ENCODE data around the gene MRAP2. TPM values are rescaled to one million over a fixed set of nuclear protein-coding genes. Genes with fewer than 3 reads are reported as not detected.
A peak's percentile ranks its signal among the peaks of the same experiment; 100 is the strongest.
"Not testable (repeated sequence)": the region's sequence is repeated elsewhere in the genome, so short reads cannot be mapped to it uniquely, and the experiment has no call there.

The MRAP2 gene
- total RNA-seq, 2 donors from 2014 or later: 8.5 to 9.2 TPM

DNA sequence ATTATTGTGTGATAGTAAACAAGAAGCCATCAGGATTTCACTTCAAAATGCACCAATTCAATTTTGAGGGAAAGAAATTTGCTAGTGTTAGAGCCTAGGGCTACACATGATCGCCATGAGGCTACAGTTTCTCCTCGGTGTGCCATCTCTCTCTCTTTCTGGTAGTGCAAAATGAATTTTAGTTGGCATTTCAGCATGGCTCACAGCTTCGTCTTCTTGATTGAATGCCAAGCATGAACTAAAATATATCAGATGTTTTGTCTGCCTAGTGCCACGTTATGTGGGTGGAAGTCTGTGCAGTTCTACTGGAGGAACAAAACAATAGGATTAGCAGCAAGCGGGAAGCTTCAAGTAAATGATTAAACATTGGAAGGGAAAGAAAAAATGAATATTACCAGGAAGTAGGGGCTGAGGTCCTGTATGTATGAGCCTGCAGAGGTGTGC is 6.8 kb upstream of the MRAP2 start:
- ATAC-seq (peak; percentile 79), DNase-seq (peak in 1 of 2 donors; percentile 20)
- intact Hi-C loops (cut with DNase I, micrococcal nuclease): no loop called here

GRCh38 chr6:84027340-84028181 is 6.0 kb upstream of the MRAP2 start:
- DNase-seq (peak; percentile 59 to 63), ATAC-seq (peak; percentile 75)
- intact Hi-C loops (cut with DNase I, micrococcal nuclease): no loop called here

DNA sequence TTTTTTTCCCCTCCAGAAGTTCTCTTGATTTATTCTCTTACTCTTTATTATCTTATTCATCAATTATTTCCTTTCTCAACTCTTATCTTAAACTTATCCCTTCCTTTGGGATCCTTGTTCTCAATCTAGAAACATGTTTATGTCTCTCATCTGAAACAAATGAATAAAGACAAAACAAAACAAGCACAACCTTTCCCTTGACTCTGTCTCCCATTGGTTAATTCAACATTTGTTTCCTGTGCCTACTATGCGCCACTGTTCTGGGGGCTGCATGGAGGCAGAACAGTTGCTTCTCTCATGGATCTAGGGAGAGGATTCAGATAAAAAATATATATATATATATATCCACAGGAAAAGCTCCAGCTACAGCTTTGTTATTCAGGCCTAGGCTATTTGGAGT is 5.2 kb upstream of the MRAP2 start:
- ATAC-seq (no peak), DNase-seq (no peak)
- intact Hi-C loops (cut with DNase I, micrococcal nuclease): no loop called here

GRCh38 chr6:84032000-84032399 is 1.6 kb upstream of the MRAP2 start:
- intact Hi-C loops (cut with DNase I, micrococcal nuclease); DNase-seq; ATAC-seq: not testable (repeated sequence)

- no peak for DNase-seq
- intact Hi-C loops (cut with DNase I, micrococcal nuclease): no loop called here
- no peak for ATAC-seq
These were observed 1.9 kb downstream of the MRAP2 start for GRCh38 chr6:84035484-84035883.

DNA sequence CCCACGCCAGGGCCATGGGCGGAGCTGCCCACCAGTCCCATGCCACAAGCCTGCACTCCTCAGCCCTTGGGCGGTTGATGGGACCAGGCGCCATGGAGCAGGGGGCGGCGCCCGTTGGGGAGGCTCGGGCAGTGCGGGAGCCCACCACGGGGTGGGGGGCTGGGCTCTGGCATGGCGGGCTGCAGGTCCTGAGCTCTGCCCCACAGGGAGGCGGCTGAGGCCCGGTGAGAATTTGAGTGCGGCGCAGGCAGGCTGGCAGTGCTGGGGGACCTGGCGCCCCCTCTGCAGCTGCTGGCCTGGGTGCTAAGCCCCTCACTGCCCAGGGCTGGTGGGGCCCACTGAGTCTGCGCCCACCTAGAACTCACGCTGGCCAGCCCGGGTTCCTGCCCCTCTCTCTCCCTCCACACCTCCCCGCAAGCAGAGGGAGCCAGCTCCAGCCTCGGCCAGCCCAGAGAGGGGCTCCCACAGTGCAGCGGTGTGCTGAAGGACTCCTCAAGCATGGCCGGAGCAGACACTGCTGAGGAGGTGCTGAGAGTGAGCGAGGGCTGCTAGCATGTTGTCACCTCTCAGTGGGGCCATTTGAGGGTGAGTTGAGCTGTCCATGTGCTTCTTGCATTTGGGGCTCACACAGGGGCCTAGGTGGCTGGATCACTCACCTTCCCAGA is 4.0 kb downstream of the MRAP2 start:
- intact Hi-C loops (cut with DNase I, micrococcal nuclease): no loop called here
- ATAC-seq (no peak), DNase-seq (no peak)

GRCh38 chr6:84042603-84043002 is 9.0 kb downstream of the MRAP2 start:
- DNase-seq: no peak
- no peak for ATAC-seq
- intact Hi-C loops (cut with DNase I, micrococcal nuclease): no loop called here

- intact Hi-C loops (cut with DNase I, micrococcal nuclease): no loop called here
- DNase-seq (no peak), ATAC-seq (no peak)
These were observed 10.0 kb downstream of the MRAP2 start for GRCh38 chr6:84043555-84043954.

DNA sequence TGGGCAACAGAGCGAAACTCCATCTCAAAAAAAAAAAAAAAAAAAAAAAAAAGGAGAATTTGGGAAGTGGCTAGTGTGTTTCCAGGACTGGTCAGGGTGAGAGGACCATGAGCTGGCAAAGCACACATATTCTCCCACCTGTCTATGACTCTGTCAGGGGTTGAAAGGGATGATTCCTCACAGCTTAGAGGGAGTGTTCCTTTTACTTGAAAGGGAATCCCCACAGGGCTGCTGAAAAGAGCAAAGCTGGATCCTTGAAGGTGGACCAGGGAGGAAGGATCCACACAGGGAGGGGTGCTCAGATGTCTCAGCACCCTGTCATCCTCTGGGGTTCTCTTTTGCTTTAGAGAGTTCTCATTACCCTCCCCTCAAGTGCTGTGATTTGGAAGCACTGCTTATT is 13.2 kb downstream of the MRAP2 start:
- intact Hi-C loops (cut with DNase I, micrococcal nuclease): no loop called here
- DNase-seq (no peak), ATAC-seq (no peak)

DNA sequence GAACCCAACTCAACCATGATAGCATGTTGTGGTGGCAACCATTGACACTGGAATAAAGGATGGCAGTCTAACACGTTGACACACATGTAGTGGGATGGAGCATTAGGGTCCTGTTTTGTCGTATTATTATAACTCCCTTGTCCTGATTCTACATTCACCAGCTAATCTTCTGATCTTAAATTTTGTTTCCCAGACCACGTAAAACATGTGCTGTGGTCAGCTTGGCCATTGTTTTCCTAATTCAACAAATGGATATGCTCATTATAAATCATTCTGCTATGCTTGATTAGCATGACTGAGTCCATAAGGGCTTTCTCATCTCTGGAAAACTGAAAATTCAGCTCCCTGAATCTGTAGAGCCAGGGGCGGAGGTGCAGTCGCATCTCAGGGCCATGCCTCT is 15.0 kb downstream of the MRAP2 start:
- no peak for ATAC-seq
- DNase-seq: no peak
- intact Hi-C loops (cut with DNase I, micrococcal nuclease): no loop called here

GRCh38 chr6:84050408-84050807 is 16.8 kb downstream of the MRAP2 start:
- no peak for ATAC-seq
- intact Hi-C loops (cut with DNase I, micrococcal nuclease): no loop called here

DNA sequence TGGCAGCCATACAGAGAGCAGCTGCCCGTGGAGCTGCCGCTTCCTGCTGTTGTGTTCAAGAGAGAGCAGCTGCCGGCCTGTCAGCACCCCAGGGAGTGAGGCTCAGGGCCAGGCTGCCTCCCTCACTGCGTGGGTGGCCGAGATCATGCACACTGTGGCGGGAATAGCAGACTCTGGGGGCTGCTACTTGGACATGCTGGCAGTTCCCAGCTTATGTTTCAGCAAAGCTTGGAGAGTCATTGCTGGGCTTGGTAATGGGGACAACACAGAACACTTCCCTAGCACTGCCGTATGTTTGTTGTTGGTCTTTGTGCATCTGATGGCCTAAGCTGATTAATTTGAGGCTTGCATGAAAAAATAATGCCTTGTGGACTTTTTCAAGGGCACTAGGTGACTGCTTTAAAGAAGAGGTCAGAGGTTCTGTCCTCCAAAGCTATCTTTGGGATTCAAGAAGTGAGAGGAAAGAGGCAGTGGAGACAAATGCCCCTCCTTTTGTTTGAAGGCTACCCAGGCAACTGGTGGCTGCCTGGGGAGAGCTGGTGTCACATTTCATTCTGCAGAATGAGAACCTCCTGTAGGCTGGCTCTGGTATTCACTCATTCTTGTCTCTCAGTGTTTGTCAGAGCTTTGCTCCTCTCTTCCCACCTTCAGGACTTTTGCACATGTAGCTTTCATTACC is 18.8 kb downstream of the MRAP2 start:
- DNase-seq: peak in 1 of 2 donors; percentile 13
- intact Hi-C loops (cut with DNase I, micrococcal nuclease): no loop called here
- no peak for ATAC-seq

More at GRCh38 chr6:84050408-84050807, 16.8 kb downstream of the MRAP2 start:
- no peak for DNase-seq

- intact Hi-C loops (cut with DNase I, micrococcal nuclease): no loop called here
- ATAC-seq: no peak
- DNase-seq: no peak
These were observed 19.3 kb downstream of the MRAP2 start for GRCh38 chr6:84052883-84053241.

DNA sequence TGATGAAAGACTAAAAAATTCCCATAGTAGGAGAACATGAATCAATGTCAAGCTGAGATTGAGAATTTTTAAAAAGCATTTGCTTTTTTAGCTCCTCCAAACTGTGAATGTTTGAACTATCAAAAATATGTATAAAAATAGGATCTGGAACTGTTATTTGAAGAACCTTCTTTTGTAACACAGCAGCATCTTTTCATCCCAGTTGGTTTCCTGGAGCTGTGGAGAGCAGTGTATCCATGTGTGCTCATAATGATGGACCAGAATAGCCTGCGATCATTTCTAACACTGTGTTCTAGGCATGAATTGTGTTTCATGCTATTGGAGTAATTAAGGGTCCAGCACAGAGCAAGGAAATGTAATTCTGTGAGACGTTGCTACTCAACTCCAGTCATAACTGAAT is 22.1 kb downstream of the MRAP2 start:
- ATAC-seq (no peak), DNase-seq (no peak)
- intact Hi-C loops (cut with DNase I, micrococcal nuclease): no loop called here

DNA sequence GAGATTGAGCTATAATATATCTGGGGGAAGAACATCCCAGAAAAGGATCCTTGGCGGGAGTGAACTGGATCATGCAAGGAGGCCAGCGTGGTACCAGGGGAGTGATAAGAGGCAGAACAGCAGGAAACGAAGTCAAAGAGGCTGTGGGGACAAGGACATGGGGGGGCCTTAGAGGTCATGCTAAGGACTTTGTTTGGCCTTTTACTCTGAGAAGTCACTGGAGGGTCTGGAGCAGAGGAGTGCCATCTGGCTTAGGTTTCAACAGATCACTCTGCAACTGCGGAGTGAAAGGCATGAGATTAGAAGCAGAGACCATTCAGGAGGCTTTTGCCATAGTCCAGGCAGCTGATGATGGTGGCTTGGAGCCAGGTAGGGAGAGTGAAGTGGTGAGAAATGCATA is 24.3 kb downstream of the MRAP2 start:
- intact Hi-C loops (cut with DNase I, micrococcal nuclease): no loop called here
- DNase-seq (no peak), ATAC-seq (no peak)

DNA sequence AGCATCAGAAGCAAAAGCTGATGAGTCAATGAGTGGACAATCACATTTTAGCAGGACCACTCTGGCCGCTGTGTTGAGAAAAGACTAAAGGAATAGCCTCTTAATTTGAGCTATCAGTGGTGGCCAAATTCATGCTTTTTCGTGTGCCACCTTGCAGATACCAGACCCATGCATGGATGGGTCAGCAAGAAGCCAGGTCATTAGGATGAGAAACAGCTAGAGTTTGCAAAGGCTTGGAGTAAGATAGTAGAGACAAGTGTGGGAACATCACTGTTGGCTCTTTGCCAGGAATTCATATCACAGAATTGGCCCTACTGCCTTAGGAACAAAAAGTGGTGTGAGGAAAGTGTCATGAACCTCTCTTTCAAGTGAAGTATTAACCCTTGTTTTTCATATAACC is 25.5 kb downstream of the MRAP2 start:
- DNase-seq: no peak
- no peak for ATAC-seq
- intact Hi-C loops (cut with DNase I, micrococcal nuclease): no loop called here

DNA sequence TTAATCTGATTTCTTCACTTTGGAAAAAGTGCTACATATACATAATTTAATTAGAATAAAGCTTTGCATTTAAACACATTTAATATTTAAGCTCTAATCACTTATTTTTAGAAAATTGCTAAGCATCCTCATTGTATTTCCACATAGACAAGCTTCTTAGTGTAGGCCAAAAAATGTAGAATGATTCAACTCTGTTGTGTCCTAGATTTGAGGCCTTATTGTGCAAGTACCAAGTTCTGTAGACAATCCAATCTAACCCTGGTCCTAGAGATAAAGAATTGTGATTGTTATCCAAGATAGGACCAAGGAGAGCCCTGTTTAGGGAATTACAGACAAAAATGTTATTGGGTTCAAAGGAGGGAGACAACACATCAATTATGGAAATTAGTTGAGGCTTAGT is 27.6 kb downstream of the MRAP2 start:
- intact Hi-C loops (cut with DNase I, micrococcal nuclease): no loop called here
- ATAC-seq: no peak
- DNase-seq: no peak

DNA sequence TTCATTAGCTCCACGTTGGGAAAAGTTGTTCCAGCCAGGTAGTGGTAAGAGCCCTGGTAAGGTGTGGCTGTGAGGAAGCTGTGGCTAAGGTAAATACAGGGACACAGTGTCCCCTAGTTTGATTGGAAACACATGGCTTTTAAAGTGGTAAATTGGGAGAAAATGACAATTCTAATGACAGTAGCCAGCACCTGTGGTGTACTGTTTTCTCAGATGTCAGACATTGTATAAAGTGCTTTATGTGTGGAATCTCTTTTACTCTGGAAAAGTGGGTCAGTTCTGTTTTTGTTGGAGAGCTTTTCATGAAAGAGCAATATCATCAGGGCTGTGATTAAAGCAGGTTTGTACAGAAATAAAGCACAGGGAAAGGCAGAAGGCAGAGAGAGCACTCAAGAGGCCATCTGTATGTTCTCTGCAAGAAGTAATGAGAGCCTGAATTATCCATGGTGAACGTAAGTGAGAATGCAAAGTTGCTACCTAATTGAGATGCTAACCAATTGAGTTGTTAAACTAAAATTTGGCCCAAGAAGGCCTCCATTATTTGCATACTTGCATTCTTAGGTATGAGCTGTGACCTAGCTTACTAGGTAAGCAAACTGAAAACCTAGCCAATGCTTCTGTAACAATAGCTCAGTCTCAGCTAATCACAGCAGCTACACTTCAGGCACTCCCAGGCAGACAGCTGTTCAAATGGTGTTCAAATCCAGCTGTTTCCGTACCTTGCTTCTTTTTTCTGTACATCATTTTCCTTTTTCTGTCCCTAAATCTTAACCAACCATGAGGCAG is 28.2 kb downstream of the MRAP2 start:
- no peak for ATAC-seq
- intact Hi-C loops (cut with DNase I, micrococcal nuclease): no loop called here
- DNase-seq: no peak

GRCh38 chr6:84062519-84063154 is 29.1 kb downstream of the MRAP2 start:
- intact Hi-C loops (cut with DNase I, micrococcal nuclease): no loop called here
- no peak for ATAC-seq

More at GRCh38 chr6:84062519-84063154, 29.1 kb downstream of the MRAP2 start:
- DNase-seq: no peak
